ENCODE results near the gene XCR1.
"Not testable (repeated sequence)": the region's sequence is repeated elsewhere in the genome, so short reads cannot be mapped to it uniquely, and the experiment has no call there.

XCR1 gene

GRCh38 chr3:46003706-46004105, 23.6 kb downstream of the XCR1 start:
- DNase-seq, result not testable (repeated sequence)

DNA sequence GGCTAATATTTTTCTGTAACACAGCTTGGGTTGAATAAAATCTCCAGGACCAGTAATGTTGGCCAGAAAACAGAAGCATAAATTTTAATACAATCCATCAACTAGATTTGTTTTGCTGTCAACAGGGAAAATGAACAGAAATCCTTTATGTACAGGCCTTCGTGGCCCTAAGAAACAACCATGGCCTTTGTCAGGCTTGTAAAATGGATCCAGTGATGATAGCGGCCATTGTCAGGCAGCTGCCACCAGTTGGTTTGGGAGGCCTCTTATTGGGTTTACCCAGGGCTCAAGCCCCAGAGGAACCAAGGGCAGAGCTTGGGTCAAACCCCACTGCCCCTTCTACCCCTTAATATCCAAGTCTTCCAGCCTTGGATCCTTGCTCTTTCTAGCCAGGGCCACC, 26.1 kb downstream of the XCR1 start:
- no peak for DNase-seq

DNA sequence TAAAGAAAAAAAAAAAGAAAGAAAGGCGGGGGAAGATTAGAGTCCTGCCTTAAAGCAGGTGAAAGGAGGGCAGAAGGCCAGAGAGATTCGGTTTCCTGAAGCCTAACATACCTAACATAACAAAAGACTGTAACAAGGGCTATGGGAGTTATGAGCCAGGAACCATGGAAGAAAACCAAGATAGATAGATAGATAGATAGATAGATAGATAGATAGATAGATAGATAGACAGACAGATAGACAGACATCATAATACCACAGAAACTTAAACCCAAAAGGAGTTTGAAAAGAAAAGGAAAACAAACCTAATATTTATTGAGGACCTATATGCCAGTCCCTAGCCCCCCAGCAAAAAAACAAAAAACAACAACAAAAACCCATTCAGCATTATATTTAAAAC, 29.3 kb downstream of the XCR1 start:
- DNase-seq, result no peak

DNA sequence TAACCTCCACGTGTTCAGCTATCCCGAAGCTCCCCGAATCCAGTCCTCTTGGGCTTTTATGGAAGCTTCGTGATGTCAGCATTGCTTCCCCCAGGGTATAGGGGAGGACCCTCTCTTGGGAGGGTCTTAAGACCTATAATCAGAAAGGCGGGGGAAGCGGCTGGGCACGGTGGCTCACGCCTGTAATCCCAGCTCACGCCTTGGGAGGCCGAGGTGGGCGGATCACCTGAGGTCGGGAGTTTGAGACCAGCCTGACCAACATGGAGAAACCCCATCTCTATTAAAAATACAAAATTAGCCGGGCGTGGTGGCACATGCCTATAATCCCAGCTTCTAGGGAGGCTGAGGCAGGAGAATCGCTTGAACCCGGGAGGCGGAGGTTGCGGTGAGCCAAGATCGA, 29.8 kb downstream of the XCR1 start:
- not testable (repeated sequence) for DNase-seq

- peak; percentile 87 for DNase-seq
Measured at GRCh38 chr3:45995236-45996192, 31.8 kb downstream of the XCR1 start, which contains the start of gene FYCO1. FYCO1 (minus strand) TSS chr3:45995824; CDS start chr3:45984910, 10,914 bp downstream.

DNA sequence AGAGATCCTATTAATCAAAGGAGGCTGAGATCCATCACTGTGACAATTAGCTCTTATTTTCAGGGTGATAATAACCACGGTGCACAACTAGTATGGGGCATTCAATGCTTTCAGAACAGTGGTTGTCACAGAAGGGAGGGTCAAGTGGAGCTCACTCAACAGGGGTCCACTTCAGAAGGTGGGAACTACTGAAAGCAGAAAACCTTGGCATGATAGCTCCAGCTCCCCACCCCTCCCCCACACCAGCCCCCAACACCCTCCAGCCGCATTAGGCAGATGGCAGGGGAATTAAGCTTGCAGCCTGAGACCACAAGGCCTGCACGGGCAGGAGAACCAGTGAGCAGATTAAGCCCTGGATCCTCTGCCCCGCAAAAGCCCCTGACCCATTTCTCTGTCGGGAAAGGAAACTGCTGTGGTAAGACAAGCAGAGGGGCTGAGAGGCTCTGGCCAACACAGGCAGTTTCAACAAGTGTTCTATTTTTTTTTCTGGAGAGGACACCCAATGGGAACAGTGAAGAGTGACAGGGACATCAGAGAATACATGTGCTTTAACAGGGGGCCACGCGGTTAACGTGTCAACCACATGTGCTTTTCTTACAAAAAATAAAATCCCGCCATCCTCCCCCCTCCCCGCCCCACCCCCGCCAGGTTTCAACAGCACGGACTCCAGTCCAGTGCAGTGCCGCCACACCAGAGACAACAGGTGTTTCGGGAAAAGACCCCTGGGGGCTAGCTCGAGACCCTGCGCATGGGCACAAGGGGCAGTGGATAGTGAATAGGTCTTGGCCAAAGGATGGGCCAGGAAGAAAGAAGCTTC, 32.7 kb downstream of the XCR1 start:
- no peak for DNase-seq

DNA sequence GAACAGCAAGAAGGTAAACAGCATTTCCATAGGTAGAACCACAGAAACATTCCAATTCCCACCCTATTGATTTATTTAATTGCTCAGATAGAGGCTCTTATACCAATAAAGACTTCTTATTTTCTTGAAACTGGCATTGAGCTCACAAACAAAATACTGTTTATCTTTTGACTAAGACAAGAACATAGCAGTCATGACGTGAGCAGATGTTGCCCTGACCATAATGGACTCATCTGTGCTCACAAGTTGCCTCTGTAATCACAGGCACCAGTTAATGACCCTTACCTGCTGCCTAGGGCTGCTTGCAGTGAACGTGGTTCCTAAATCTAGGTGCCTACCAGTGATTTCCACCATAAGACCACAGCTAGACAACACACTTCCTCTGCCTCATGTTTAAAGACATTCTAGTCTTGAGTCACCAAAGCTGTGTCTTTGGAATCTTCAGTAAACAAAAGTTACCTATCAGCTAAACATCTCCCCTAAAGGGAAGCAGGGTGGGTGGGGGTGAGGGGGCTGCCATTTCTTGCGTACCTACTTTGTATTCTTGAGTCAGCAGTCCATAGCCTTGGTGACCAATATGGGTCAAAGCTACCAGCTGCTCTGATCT, 33.8 kb downstream of the XCR1 start:
- no peak for DNase-seq

DNA sequence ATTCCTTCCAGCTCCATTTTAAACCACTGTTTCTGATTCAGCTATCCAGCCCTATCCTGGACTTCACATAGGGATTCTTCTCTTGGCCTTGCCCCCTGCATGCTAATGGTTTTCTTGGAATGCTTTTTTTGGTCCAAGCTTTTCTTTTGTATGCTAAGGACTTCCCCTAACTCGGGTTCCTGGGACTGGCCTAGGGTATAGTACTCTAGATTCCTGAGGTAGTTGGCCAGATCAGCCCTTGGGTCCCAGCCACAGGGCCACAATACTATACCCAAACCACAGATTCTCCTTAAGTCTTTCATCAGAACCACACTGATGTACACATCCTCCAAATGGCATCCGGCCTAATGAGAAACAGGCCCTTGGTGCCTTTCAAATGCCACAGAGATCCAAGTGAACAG, 34.5 kb downstream of the XCR1 start:
- peak; percentile 98 for DNase-seq

- no peak for DNase-seq
Measured at GRCh38 chr3:45992133-45992729, 35.1 kb downstream of the XCR1 start.

GRCh38 chr3:45991341-45991740, 35.9 kb downstream of the XCR1 start:
- DNase-seq, result no peak

DNA sequence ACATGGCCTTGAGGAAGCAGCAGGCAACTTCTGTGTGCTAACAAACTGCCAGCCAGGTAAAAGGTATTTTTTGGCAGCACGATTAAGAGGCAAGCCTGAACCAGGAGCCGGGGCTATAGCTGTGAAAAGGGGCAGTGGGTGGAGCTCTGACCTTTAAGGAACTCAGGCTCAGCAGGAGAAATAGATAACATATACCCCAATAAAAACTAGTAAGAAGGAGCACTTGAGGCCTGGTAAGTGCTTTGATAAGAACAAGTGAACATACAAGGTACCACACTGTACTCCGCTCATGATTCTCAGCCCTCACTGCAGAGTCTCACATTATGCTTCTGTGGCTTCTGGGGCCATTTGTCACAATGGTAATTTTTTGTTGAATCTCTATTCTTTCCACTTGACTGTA, 37.1 kb downstream of the XCR1 start:
- DNase-seq, result no peak

DNA sequence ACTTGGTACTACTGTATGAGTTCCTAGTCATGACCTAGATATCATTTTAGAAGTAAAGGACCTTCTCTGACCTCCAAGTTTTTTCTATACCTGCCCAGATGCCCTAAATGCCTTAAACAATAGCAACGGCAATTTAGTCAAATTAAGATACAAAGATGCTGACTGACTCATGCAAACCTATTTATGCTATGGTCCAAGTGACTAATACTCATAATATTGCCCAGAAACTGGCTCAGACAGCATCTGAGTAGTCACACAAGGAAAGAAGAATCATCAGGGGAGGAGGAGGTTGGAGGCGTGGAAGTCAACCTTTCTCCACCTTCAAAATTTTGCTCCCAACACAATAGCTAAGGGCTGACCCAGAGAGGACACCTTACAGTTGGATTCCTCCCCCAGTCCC, 38.5 kb downstream of the XCR1 start:
- DNase-seq, result peak; percentile 84

- DNase-seq, result no peak
Measured at GRCh38 chr3:45988362-45988761, 38.9 kb downstream of the XCR1 start.

DNA sequence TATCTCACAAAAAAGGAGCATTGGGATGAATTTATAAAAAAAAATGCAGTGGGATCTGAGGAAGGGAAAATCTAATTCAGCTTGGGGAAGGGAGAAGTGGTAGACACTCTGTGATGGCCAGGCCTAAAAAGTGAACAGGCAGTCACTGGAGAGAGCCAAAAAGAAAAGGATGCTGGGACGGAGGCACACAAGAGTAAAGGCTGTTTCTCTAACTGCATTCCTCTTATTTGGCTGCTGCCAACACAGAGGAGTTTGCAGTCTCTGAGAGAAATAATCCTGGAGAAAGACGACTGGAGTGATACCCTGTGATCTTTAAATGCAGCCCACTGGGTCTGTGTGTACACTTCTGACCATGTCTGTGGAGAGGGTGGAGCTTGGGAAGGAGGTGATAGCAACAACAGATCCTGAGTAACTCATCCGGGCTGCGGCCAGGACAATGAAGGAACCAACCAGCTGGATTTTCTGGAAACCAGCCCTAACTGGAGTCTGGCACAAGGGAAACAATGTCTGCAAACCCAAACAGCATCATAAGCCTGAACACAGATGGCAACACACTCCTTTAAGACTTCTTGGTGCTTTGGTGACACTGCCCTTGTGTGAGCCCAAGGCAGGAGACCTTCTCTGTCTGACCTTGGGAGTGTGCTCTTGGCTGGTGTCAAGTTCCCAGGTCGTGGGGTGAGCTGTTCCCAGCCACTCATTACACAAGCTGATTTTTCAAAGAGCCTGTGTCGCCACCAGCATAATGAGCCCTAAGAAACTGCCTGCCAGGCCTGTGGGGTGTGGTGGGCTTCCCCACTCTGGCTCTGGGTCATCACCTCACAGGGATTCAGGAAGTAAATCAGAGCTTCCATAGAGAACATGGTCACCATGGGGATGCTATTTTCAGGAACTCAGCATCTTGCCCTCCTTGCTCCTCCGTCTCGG, 39.7 kb downstream of the XCR1 start:
- peak; percentile 61 for DNase-seq

- DNase-seq, result peak; percentile 49
Measured at GRCh38 chr3:45986303-45986982, 40.8 kb downstream of the XCR1 start.

DNA sequence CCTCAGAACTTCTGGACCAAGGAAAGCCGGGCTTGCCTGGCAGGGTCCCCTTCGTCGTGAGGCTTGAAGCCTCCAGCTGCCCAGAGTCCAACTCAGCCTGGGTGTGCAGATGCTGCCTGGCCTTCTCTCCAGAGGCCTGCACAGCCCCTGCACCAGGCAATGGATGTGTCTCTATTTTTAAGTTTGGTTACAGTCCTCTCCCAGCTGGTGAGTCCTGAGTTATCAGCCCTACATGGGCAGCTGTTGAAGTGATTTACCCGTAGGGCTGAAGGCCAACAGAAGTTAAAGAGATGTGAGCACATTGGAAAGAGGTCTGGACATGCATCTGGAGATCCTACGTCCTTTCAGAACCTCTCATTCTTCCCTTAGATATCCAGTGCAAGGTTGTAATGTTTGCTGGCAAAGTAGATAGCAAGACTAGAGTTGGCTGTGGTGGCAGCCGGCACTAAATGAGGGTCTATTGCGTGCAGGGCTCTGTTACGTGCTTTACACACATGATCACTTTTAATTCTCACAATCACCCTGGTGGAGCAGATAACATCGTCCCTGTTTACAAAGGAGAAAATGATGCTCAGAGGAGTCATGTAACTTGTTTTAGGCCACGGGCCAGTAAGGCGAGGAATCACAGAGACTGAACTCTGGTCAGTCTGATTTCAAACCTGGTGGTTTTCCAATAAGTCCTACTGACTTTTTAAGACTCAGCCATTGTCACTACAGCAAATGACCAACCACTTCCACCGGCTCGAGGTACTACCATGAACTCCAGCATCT, 41.6 kb downstream of the XCR1 start:
- DNase-seq, result no peak

DNA sequence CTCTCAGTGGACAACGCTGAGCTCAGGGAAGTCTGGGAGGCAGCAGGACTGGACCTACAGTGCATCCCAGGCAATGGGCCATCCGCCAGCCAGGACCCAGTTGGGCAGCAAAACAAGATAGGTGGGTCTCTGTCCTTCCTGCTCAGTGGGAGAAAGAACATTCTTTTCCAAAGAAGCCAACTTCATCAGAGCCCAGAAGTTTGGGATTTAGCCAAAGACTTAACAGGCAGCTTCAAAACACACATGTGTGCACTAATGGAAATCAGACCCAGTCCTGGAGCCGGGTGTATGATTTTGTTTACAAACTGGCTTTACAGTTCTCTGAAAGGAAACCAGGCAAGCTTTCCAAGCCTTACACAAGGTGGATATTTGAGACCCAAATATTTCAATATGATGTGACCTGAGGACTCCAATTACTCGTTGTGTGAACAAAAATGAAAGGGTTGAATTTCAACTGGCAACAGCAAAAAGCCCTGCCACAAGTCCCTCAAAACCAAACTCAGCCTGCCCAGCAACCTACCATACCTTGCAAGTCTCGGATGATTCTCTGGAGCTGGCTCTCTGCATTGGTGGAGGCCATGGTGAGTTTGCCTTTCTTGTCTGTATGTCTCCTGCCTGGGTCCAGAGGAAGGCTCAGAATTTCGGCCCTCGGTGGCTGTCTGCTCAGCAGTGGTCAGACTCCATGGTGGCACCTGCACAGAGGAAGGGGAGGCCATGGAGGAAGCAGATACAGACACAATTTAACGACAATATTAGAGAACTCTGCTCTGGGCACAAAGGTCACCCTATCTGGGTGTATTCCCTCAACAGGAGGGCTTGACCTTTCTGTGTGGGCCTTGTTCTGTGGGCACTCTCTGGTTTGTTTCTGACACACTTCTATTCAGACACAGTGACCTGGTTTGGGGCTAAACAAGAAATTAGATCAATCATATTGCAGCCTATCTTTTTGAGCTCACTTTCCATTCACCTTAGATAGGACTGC, 42.7 kb downstream of the XCR1 start:
- DNase-seq, result peak; percentile 71

DNA sequence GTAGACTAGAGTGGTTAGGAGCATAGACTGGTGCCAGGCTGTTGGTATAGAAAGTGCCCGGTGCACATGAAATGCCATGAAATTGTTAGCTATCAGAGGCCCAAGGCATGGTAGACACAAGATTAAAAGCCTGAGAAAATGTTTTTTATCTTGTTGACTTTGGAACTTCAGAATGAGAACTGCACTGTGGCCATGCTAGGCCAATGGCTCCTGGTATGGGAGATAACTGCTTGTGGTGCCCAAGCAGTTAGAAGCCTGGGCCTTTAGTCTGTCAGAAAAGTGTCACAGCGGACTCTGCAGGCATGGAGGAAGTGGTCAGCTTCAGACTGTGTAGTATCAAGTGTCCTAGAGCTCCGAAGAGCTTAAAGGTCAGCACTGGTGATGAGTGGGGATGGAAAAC, 43.5 kb downstream of the XCR1 start:
- DNase-seq, result no peak

Measured in fibroblast of skin of abdomen (primary cell).